HepG2 (cell line): Measurements from ENCODE around the gene MISP3. TPM values are rescaled to one million over a fixed set of nuclear protein-coding genes. Genes with fewer than 3 reads are reported as not detected.

Source experiments
- ATM ChIP-seq: fragments of 450-650 bp; IDR thresholded peaks from 2 replicates; pipeline ENCODE4 v1.7.1; 2017; ENCODE audit warnings: mild to moderate bottlenecking, borderline replicate concordance
- CHCHD3 ChIP-seq: sonication (generic); formaldehyde crosslinking; IDR thresholded peaks from 2 replicates; pipeline ENCODE4 v1.8.0; 2022; ENCODE audit warnings: mild to moderate bottlenecking, missing genetic modification reagents, moderate library complexity
- FOXA1 ChIP-seq, 2 experiments: fragments of 450-650 bp in 1 of 2; sonication (generic) in 1 of 2; formaldehyde crosslinking in 1 of 2; IDR thresholded peaks; 2 replicates each; pipeline versions ENCODE4 v1.4.0 to v1.6.1; 2016 to 2020; ENCODE audit warnings: missing genetic modification reagents in 1 of 2
- FOXP1 ChIP-seq, 2 experiments: fragments of 450-650 bp in 1 of 2; IDR thresholded peaks; 2 replicates each; pipeline ENCODE4 v1.6.1; 2017 to 2018; ENCODE audit warnings: antibody characterized with exemption in 1 of 2
- HCFC1 ChIP-seq: fragments of 150-350 bp; IDR thresholded peaks from 2 replicates; pipeline ENCODE4 v1.6.1; 2014; ENCODE audit warnings: low read depth, low read length
- HNF4A ChIP-seq: sonication (generic); formaldehyde crosslinking; IDR thresholded peaks from 2 replicates; pipeline ENCODE4 v1.4.0; 2020; ENCODE audit warnings: missing genetic modification reagents
- MEF2D ChIP-seq: sonication (generic); formaldehyde crosslinking; IDR thresholded peaks from 2 replicates; pipeline ENCODE4 v1.5.1; 2020; ENCODE audit warnings: mild to moderate bottlenecking, missing genetic modification reagents
- NFRKB ChIP-seq: fragments of 450-650 bp; IDR thresholded peaks from 2 replicates; pipeline ENCODE4 v1.6.1; 2017
- PHF8 ChIP-seq: sonication (generic); formaldehyde crosslinking; IDR thresholded peaks from 2 replicates; pipeline ENCODE4 v1.5.0; 2020; ENCODE audit warnings: missing genetic modification reagents
- SAFB2 ChIP-seq: sonication (generic); formaldehyde crosslinking; IDR thresholded peaks from 2 replicates; pipeline ENCODE4 v1.5.1; 2020; ENCODE audit warnings: missing genetic modification reagents, low read depth, mild to moderate bottlenecking, borderline replicate concordance
- SALL1 ChIP-seq: sonication (generic); formaldehyde crosslinking; IDR thresholded peaks from 2 replicates; pipeline ENCODE4 v1.8.0; 2022; ENCODE audit warnings: mild to moderate bottlenecking, missing genetic modification reagents
- ZMAT3 ChIP-seq: sonication (generic); formaldehyde crosslinking; conservative IDR thresholded peaks from 2 replicates; pipeline ENCODE4 v1.7.0; 2021; ENCODE audit warnings: missing genetic modification reagents
- ZNF224 ChIP-seq: sonication (generic); formaldehyde crosslinking; IDR thresholded peaks from 2 replicates; pipeline ENCODE4 v1.5.0; 2020; ENCODE audit warnings: mild to moderate bottlenecking, missing genetic modification reagents
- ZNF234 ChIP-seq: sonication (generic); formaldehyde crosslinking; conservative IDR thresholded peaks from 2 replicates; pipeline ENCODE4 v1.5.1; 2020; ENCODE audit warnings: mild to moderate bottlenecking, missing genetic modification reagents
- ZNF367 ChIP-seq: sonication (generic); formaldehyde crosslinking; IDR thresholded peaks from 2 replicates; pipeline ENCODE4 v1.4.0; 2020; ENCODE audit warnings: missing genetic modification reagents, borderline replicate concordance
- ZNF7 ChIP-seq: IDR thresholded peaks from 2 replicates; pipeline ENCODE4 v1.6.1; 2016; ENCODE audit warnings: missing biosample characterization, missing genetic modification reagents
- ZNF766 ChIP-seq: sonication (generic); formaldehyde crosslinking; IDR thresholded peaks from 2 replicates; pipeline ENCODE4 v1.5.0; 2020; ENCODE audit warnings: missing genetic modification reagents, borderline replicate concordance
- ZNF777 ChIP-seq: sonication (generic); formaldehyde crosslinking; IDR thresholded peaks from 2 replicates; pipeline ENCODE4 v1.4.0; 2020; ENCODE audit warnings: missing genetic modification reagents
- ZNF782 ChIP-seq: sonication (generic); formaldehyde crosslinking; IDR thresholded peaks from 2 replicates; pipeline ENCODE4 v1.4.0; 2020; ENCODE audit warnings: missing genetic modification reagents, mild to moderate bottlenecking, borderline replicate concordance
- ZNF878 ChIP-seq: sonication (generic); formaldehyde crosslinking; IDR thresholded peaks from 2 replicates; pipeline ENCODE4 v1.8.1; 2023; ENCODE audit warnings: mild to moderate bottlenecking, missing genetic modification reagents, moderate library complexity
- ZNF883 ChIP-seq: sonication (generic); formaldehyde crosslinking; IDR thresholded peaks from 2 replicates; pipeline ENCODE4 v1.5.1; 2020; ENCODE audit warnings: mild to moderate bottlenecking, missing genetic modification reagents; ENCODE audit errors: not compliant biosample characterization
- ZSCAN9 ChIP-seq: IDR thresholded peaks from 2 replicates; pipeline ENCODE4 v1.6.1; 2016; ENCODE audit warnings: borderline replicate concordance
- polyA plus RNA-seq, 8 experiments: library from polyadenylated mRNA; depleted of rRNA in 3 of 8; stranded (reverse) in 7 of 8; unstranded in 1 of 8; fragments of >200 nt; fragmentation: Illumina TruSeq in 4 of 8; extraction: Trizol in 4 of 8; gene quantifications; 2 replicates each; pipeline versions ENCODE4 v1.2.1 to v1.2.3, GENCODE V29; 2011 to 2016; ENCODE audit warnings: low read depth in 4 of 8, missing spikeins in 1 of 8, mixed read lengths in 1 of 8; ENCODE audit not compliant: insufficient read depth in 1 of 8
- total RNA-seq, 5 experiments: library from RNA; depleted of rRNA; stranded (reverse); fragments of >200 nt; fragmentation: Illumina TruSeq; extraction: Trizol; gene quantifications; 2 replicates each; pipeline ENCODE4 v1.2.3, GENCODE V29; 2016; ENCODE audit warnings: low read depth in 1 of 5
- TF ChIP-seq, protein P1 (sequence below): sonication (generic); formaldehyde crosslinking; IDR thresholded peaks from 2 replicates; pipeline ENCODE4 v1.4.0; 2020; ENCODE audit warnings: mild to moderate bottlenecking, missing genetic modification reagents, borderline replicate concordance
- TF ChIP-seq, protein P2 (sequence below): IDR thresholded peaks from 2 replicates; pipeline ENCODE4 v1.6.1; 2018; ENCODE audit warnings: missing genetic modification reagents

Gene MISP3
- total and polyA plus RNA-seq, 2 of the 13 experiments (the other 11 are each of a cell fraction or from before 2014, with no cell fraction given), result 2.5 to 5.4 TPM

DNA sequence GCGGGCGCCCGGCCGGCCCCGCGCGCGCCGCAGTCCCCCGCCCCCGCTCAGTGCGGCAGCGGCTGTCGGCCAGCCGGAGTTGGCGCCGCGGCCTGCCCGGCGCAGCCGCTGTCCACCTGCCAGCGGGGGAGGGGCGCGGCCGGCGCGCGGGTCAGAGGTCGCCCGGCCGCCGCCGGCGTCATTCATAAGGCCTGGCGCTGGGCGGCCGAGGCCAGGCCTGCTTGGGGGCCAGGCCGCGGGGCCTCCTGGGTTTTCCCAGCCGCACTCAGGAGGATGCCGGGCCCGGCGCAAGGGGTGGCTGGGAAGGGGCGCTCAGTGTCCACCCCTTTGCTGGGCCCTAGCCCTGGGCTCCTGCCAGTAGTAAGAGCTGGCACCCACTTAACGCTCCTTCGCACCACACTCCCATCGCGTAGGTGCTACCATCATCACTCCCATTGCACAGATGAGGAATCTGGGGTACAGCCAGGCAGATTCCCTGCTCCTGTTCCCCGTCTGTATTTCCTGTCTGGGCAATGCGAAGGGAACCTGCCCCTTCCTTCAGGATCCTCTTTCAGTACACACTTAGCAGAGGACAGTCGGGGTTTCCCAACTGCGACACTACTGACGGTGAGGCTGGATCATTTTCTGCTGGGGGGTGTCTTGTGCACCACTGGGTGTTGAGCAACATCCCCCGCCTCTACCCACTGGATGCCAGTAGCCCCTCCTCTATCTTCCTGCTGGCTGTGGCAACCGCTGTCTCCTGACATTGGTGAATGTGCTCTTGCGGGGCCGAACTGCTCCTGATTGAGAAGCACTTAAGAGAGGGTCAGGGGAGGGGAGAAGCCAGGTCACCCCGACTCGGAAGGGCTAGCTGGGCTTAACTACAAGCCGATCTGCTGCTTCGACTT, 45.8 kb downstream of the MISP3 start (continued):
- no peak for TF ChIP-seq FOXP1 (IDR thresholded peaks at IDR 0.05)
- no peak for TF ChIP-seq FOXP1 (CRISPR knock-in tag; IDR thresholded peaks at IDR 0.05)
- TF ChIP-seq CHCHD3 (CRISPR knock-in tag), result no peak
- no peak for TF ChIP-seq ZNF766
- TF ChIP-seq ZNF234, result no peak
- peak; percentile 56 for TF ChIP-seq ZNF883
- TF ChIP-seq HNF4A (CRISPR knock-in tag), result no peak
- peak; percentile 42 for TF ChIP-seq SALL1 (CRISPR knock-in tag)
- TF ChIP-seq, protein P1, sequence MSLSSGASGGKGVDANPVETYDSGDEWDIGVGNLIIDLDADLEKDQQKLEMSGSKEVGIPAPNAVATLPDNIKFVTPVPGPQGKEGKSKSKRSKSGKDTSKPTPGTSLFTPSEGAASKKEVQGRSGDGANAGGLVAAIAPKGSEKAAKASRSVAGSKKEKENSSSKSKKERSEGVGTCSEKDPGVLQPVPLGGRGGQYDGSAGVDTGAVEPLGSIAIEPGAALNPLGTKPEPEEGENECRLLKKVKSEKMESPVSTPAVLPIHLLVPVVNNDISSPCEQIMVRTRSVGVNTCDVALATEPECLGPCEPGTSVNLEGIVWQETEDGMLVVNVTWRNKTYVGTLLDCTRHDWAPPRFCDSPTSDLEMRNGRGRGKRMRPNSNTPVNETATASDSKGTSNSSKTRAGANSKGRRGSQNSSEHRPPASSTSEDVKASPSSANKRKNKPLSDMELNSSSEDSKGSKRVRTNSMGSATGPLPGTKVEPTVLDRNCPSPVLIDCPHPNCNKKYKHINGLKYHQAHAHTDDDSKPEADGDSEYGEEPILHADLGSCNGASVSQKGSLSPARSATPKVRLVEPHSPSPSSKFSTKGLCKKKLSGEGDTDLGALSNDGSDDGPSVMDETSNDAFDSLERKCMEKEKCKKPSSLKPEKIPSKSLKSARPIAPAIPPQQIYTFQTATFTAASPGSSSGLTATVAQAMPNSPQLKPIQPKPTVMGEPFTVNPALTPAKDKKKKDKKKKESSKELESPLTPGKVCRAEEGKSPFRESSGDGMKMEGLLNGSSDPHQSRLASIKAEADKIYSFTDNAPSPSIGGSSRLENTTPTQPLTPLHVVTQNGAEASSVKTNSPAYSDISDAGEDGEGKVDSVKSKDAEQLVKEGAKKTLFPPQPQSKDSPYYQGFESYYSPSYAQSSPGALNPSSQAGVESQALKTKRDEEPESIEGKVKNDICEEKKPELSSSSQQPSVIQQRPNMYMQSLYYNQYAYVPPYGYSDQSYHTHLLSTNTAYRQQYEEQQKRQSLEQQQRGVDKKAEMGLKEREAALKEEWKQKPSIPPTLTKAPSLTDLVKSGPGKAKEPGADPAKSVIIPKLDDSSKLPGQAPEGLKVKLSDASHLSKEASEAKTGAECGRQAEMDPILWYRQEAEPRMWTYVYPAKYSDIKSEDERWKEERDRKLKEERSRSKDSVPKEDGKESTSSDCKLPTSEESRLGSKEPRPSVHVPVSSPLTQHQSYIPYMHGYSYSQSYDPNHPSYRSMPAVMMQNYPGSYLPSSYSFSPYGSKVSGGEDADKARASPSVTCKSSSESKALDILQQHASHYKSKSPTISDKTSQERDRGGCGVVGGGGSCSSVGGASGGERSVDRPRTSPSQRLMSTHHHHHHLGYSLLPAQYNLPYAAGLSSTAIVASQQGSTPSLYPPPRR (CRISPR knock-in tag), result no peak
- TF ChIP-seq ZNF777 (CRISPR knock-in tag), result no peak
- peak; percentile 51; the same call in 1 of the 2 replicates for TF ChIP-seq MEF2D (CRISPR knock-in tag)
- TF ChIP-seq ZNF878 (CRISPR knock-in tag), result no peak
- TF ChIP-seq, protein P2, sequence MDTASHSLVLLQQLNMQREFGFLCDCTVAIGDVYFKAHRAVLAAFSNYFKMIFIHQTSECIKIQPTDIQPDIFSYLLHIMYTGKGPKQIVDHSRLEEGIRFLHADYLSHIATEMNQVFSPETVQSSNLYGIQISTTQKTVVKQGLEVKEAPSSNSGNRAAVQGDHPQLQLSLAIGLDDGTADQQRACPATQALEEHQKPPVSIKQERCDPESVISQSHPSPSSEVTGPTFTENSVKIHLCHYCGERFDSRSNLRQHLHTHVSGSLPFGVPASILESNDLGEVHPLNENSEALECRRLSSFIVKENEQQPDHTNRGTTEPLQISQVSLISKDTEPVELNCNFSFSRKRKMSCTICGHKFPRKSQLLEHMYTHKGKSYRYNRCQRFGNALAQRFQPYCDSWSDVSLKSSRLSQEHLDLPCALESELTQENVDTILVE, result peak; percentile 20
- TF ChIP-seq FOXA1 (IDR thresholded peaks at IDR 0.05), result no peak
- TF ChIP-seq FOXA1 (CRISPR knock-in tag; IDR thresholded peaks at IDR 0.05), result no peak
- TF ChIP-seq ZNF782 (CRISPR knock-in tag), result no peak
- TF ChIP-seq ATM, result no peak
- no peak for TF ChIP-seq ZSCAN9 (CRISPR knock-in tag)
- TF ChIP-seq PHF8, result peak; percentile 70
- TF ChIP-seq ZMAT3 (CRISPR knock-in tag), result peak; percentile 58; the same call in 1 of the 2 replicates
- no peak for TF ChIP-seq HCFC1
- no peak for TF ChIP-seq ZNF224
- no peak for TF ChIP-seq ZNF367 (CRISPR knock-in tag)
- TF ChIP-seq ZNF7 (CRISPR knock-in tag), result peak; percentile 95
- no peak for TF ChIP-seq NFRKB
- TF ChIP-seq SAFB2 (CRISPR knock-in tag), result 0 out of 2 replicates have a peak, but pooled peaks have one; percentile 16
